ENCODE data around the gene CDK18.

CDK18 gene

GRCh38 chr1:205535866-205536758, 31.6 kb downstream of the CDK18 start:
- H3K27ac ChIP-seq (replicated peaks): no peak overlapping the region
- no peaks in the 10 kb centered on the region for H3K27me3 ChIP-seq (ENCODE audit: insufficient read depth, poor library complexity, severe bottlenecking)
- no peak for DNase-seq (ENCODE audit: low read depth in 1 of 2, low spot score in 1 of 2)
- no peak overlapping the region for H3K4me3 ChIP-seq (replicated peaks; ENCODE audit: insufficient read depth, low read length)
- TF ChIP-seq GABPA (IDR thresholded peaks at IDR 0.05; ENCODE audit: low read depth) (no peak), SPI1 (IDR thresholded peaks at IDR 0.05; ENCODE audit: borderline replicate concordance, low read depth) (no peak), POLR2AphosphoS5 (IDR thresholded peaks at IDR 0.05; ENCODE audit: low read depth) (no peak), CTCF (IDR thresholded peaks at IDR 0.05; ENCODE audit: insufficient read depth, low read length) (no peak), REST (IDR thresholded peaks at IDR 0.05; ENCODE audit: insufficient replicate concordance, low read depth) (no peak)

- no peaks in the 10 kb centered on the region for H3K27me3 ChIP-seq (ENCODE audit: insufficient read depth, poor library complexity, severe bottlenecking)
- no peak for DNase-seq (ENCODE audit: low read depth in 1 of 2, low spot score in 1 of 2)
- no peak overlapping the region for H3K4me3 ChIP-seq (replicated peaks; ENCODE audit: insufficient read depth, low read length)
- H3K27ac ChIP-seq (replicated peaks): no peak overlapping the region
- TF ChIP-seq SPI1 (IDR thresholded peaks at IDR 0.05; ENCODE audit: borderline replicate concordance, low read depth) (no peak), POLR2AphosphoS5 (IDR thresholded peaks at IDR 0.05; ENCODE audit: low read depth) (no peak), REST (IDR thresholded peaks at IDR 0.05; ENCODE audit: insufficient replicate concordance, low read depth) (no peak), CTCF (IDR thresholded peaks at IDR 0.05; ENCODE audit: insufficient read depth, low read length) (no peak), GABPA (IDR thresholded peaks at IDR 0.05; ENCODE audit: low read depth) (no peak)
Measured at GRCh38 chr1:205536759-205537361, 32.4 kb downstream of the CDK18 start.

GRCh38 chr1:205537386-205538018, 33.0 kb downstream of the CDK18 start:
- TF ChIP-seq CTCF (IDR thresholded peaks at IDR 0.05; ENCODE audit: insufficient read depth, low read length) (no peak), SPI1 (IDR thresholded peaks at IDR 0.05; ENCODE audit: borderline replicate concordance, low read depth) (no peak), GABPA (IDR thresholded peaks at IDR 0.05; ENCODE audit: low read depth) (no peak), REST (IDR thresholded peaks at IDR 0.05; ENCODE audit: insufficient replicate concordance, low read depth) (no peak), POLR2AphosphoS5 (IDR thresholded peaks at IDR 0.05; ENCODE audit: low read depth) (no peak)
- no peak overlapping the region for H3K27ac ChIP-seq (replicated peaks)
- no peak for DNase-seq (ENCODE audit: low read depth in 1 of 2, low spot score in 1 of 2)
- H3K4me3 ChIP-seq (replicated peaks; ENCODE audit: insufficient read depth, low read length): no peak overlapping the region
- no peaks in the 10 kb centered on the region for H3K27me3 ChIP-seq (ENCODE audit: insufficient read depth, poor library complexity, severe bottlenecking)
